HCT116 (cell line): ENCODE measurements around the gene CHKA. TPM values are rescaled to one million over a fixed set of nuclear protein-coding genes. Genes with fewer than 3 reads are reported as not detected.
A peak's percentile ranks its signal among the peaks of the same experiment; 100 is the strongest.

Experiments
- ATAC-seq: fragments of 200-7000 bp; cut with Tn5 transposase; 2 replicates; pipeline ENCODE4 v1.9.1; 2020; ENCODE audit warnings: mild to moderate bottlenecking, moderate library complexity
- BruUV-seq: library from RNA; stranded (reverse); fragments of 400-500 nt; replicated peaks from 2 replicates; lab custom pipeline; 2021; lab: Mats Ljungman, UMichigan
- CTCF ChIA-PET: fragments of 300-600 bp; sonication (Branson Sonifier 250); formaldehyde crosslinking; loops from one replicate; lab custom pipeline; 2021; ENCODE audit warnings: antibody characterized with exemption; lab: Charles Lee
- POLR2A ChIA-PET: fragments of 300-600, 350-600 bp; sonication (Branson Sonifier 250); formaldehyde crosslinking; loops from one replicate; lab custom pipeline; 2021; ENCODE audit warnings: antibody characterized with exemption; lab: Charles Lee
- RAD21 ChIA-PET, 2 experiments: fragments of 300-600 bp; sonication (Branson Sonifier 250); formaldehyde crosslinking; loops; one replicate each; lab custom pipeline; 2023; ENCODE audit warnings: low total read pairs in 2 of 2; ENCODE audit not compliant: uncharacterized antibody in 2 of 2, unreplicated experiment in 2 of 2, low non-redundant PET in 1 of 2; lab: Charles Lee
- DNase-seq: peaks from one replicate; pipeline ENCODE4 v3.0.0-alpha.2; 2010; ENCODE audit warnings: low read depth, low spot score
- H2AFZ ChIP-seq: fragments of 200-600 bp; shearing (Covaris generic), sonication (generic); 2 replicates; pipeline ENCODE4 v1.6.1; 2017; ENCODE audit warnings: low read depth, mixed run types, mixed read lengths, antibody characterized with exemption, low read length; ENCODE audit not compliant: poor library complexity, severe bottlenecking
- H3K27ac ChIP-seq: 2 replicates; pipeline ENCODE4 v1.5.1; 2012; ENCODE audit warnings: low read depth, low read length
- H3K27me3 ChIP-seq: fragments of 200-600 bp; sonication (generic); 2 replicates; pipeline ENCODE4 v1.6.1; 2016; ENCODE audit warnings: mixed run types, low read length, mixed read lengths; ENCODE audit not compliant: insufficient read depth
- H3K36me3 ChIP-seq, 2 experiments: fragments of 200-500 bp in 1 of 2; fragments of 200-600 bp in 1 of 2; sonication (Bioruptor generic) in 1 of 2; sonication (generic) in 1 of 2; 2 replicates each; pipeline versions ENCODE4 v1.5.1 to v1.6.1; 2014 to 2016; ENCODE audit warnings: low read length in 2 of 2, inconsistent platforms in 1 of 2, mixed read lengths in 1 of 2, mixed run types in 1 of 2; ENCODE audit not compliant: insufficient read depth in 2 of 2, control insufficient read depth in 1 of 2
- H3K4me1 ChIP-seq, 2 experiments: fragments of 200-600 bp in 1 of 2; sonication (generic) in 1 of 2; 2 replicates each; pipeline versions ENCODE4 v1.5.1 to v1.6.1; 2012 to 2017; ENCODE audit warnings: low read length in 2 of 2, inconsistent platforms in 1 of 2, mild to moderate bottlenecking in 1 of 2, mixed read lengths in 1 of 2, mixed run types in 1 of 2, moderate library complexity in 1 of 2; ENCODE audit not compliant: insufficient read depth in 2 of 2, control insufficient read depth in 1 of 2
- H3K4me2 ChIP-seq: fragments of 200-600 bp; sonication (generic); 2 replicates; pipeline ENCODE4 v1.6.1; 2017; ENCODE audit warnings: mixed run types, low read length, mixed read lengths
- H3K4me3 ChIP-seq, 2 experiments: fragments of 200-600 bp in 1 of 2; sonication (generic) in 1 of 2; replicated peaks in 1 of 2; 2 replicates each; pipeline ENCODE4 v1.5.1; 2011 to 2016; ENCODE audit warnings: low read length in 2 of 2, control low read depth in 1 of 2, low read depth in 1 of 2, mild to moderate bottlenecking in 1 of 2, mixed read lengths in 1 of 2, mixed run types in 1 of 2
- H3K79me2 ChIP-seq: fragments of 200-600 bp; sonication (generic); 2 replicates; pipeline ENCODE4 v1.6.1; 2017; ENCODE audit warnings: mild to moderate bottlenecking, mixed run types, low read length, moderate library complexity, mixed read lengths; ENCODE audit not compliant: insufficient read depth
- H3K9ac ChIP-seq: fragments of 200-600 bp; sonication (generic); 2 replicates; pipeline ENCODE4 v1.6.1; 2016; ENCODE audit warnings: low read length, mixed read lengths
- H3K9me2 ChIP-seq: fragments of 200-600 bp; sonication (generic), shearing (Covaris generic); 2 replicates; pipeline ENCODE4 v1.6.1; 2017; ENCODE audit warnings: mixed run types, mild to moderate bottlenecking, moderate library complexity; ENCODE audit not compliant: insufficient read depth
- H3K9me3 ChIP-seq, 2 experiments: fragments of 200-500 bp in 1 of 2; fragments of 200-600 bp in 1 of 2; sonication (Bioruptor generic) in 1 of 2; sonication (generic) in 1 of 2; 2 replicates each; pipeline ENCODE4 v1.6.1; 2014 to 2017; ENCODE audit warnings: low read length in 2 of 2, mixed read lengths in 2 of 2, inconsistent platforms in 1 of 2, low read depth in 1 of 2, mild to moderate bottlenecking in 1 of 2, mixed run types in 1 of 2, moderate library complexity in 1 of 2; ENCODE audit not compliant: control insufficient read depth in 1 of 2, insufficient read depth in 1 of 2
- H4K20me1 ChIP-seq: fragments of 200-600 bp; sonication (generic), shearing (Covaris generic); 2 replicates; pipeline ENCODE4 v1.6.1; 2017; ENCODE audit warnings: mixed run types, mild to moderate bottlenecking, moderate library complexity; ENCODE audit not compliant: insufficient read depth
- CTCF ChIP-seq, 3 experiments: fragments of 200-600 bp in 1 of 3; sonication (generic) in 1 of 3; IDR thresholded peaks in 2 of 3; conservative IDR thresholded peaks in 1 of 3; 2 replicates each; pipeline ENCODE4 v1.5.1; 2012 to 2017; ENCODE audit warnings: low read depth in 2 of 3, low read length in 2 of 3, antibody characterized with exemption in 1 of 3, borderline replicate concordance in 1 of 3, control low read depth in 1 of 3, mild to moderate bottlenecking in 1 of 3, mixed read lengths in 1 of 3, mixed run types in 1 of 3, moderate library complexity in 1 of 3; ENCODE audit not compliant: insufficient read depth in 1 of 3
- EZH2 ChIP-seq: fragments of 200-600 bp; sonication (generic); IDR thresholded peaks from 2 replicates; pipeline ENCODE4 v1.6.1; 2017; ENCODE audit warnings: antibody characterized with exemption, mixed run types
- MAX ChIP-seq: IDR thresholded peaks from 2 replicates; pipeline ENCODE4 v1.6.1; 2012
- intact Hi-C: fragments of 100-400 bp; cut with micrococcal nuclease; formaldehyde crosslinking; loops from 2 replicates; pipeline ENCODE4 v1.10.0; 2022
- total RNA-seq: library from RNA; stranded (reverse); gene quantifications from one replicate; pipeline ENCODE4 v1.2.1, GENCODE V29; 2021; ENCODE audit not compliant: unreplicated experiment

Gene CHKA
- total RNA-seq, 1 experiment from 2014 or later = 33.1 TPM

- Histone ChIP-seq H4K20me1 (no peaks in the 10 kb centered on the region), H2AFZ (no peak overlapping the region), H3K27me3 (no peaks in the 10 kb centered on the region), H3K9me3 (no peaks in the 10 kb centered on the region), H3K4me3 (no peak overlapping the region), H3K9ac (no peak overlapping the region), H3K27ac (peak overlapping the region; percentile 52; the same call in 1 of the 2 replicates), H3K79me2 (peaks cover 3% of the 10 kb centered on the region; the same call in 1 of the 2 replicates), H3K4me2 (peak overlapping the region; percentile 70), H3K9me2 (no peaks in the 10 kb centered on the region), H3K4me1 (peaks cover 61 to 74% of the 10 kb centered on the region in 2 experiments), H3K36me3 (no peaks in the 10 kb centered on the region)
- no TSS peak for BruUV-seq
- TF ChIP-seq MAX = no peak
- no peak for TF ChIP-seq CTCF (IDR thresholded peaks at IDR 0.05 in 2 of 3, conservative IDR thresholded peaks at IDR 0.05 in 1 of 3; ENCODE audit: borderline replicate concordance in 1 of 3, insufficient read depth in 1 of 3, low read depth in 2 of 3, low read length in 2 of 3)
- no peak for TF ChIP-seq EZH2
- ChIA-PET POLR2A (no interaction called here), RAD21 (no interaction called here), CTCF (no interaction called here)
- intact Hi-C loops = no loop called here
- ATAC-seq (no peak), DNase-seq (no peak)
Observed at GRCh38 chr11:68017980-68018729, 103.0 kb downstream of the CHKA start.
